NB4 (cell line): ENCODE data around the gene CACNA2D4.

Experiments
- DNase-seq: peaks from one replicate; pipeline ENCODE4 v3.0.0; 2010; ENCODE audit warnings: low read depth
- H3K4me3 ChIP-seq: one replicate; pipeline ENCODE4 v1.5.1; 2011; ENCODE audit warnings: mild to moderate bottlenecking, low read depth, low read length, moderate library complexity
- MYC ChIP-seq: IDR thresholded peaks from 2 replicates; pipeline ENCODE4 v1.6.1; 2011; ENCODE audit warnings: low read depth, low read length
- POLR2A ChIP-seq: IDR thresholded peaks from 2 replicates; pipeline ENCODE4 v1.6.1; 2011; ENCODE audit warnings: mild to moderate bottlenecking; ENCODE audit not compliant: insufficient read length; ENCODE audit errors: extremely low read depth
- TF ChIP-seq, protein P1 (sequence below): IDR thresholded peaks from 2 replicates; pipeline ENCODE4 v1.6.1; 2011; ENCODE audit warnings: low read depth, low read length
- TF ChIP-seq, protein P2 (sequence below): IDR thresholded peaks from one replicate; pipeline ENCODE4 v1.5.1; 2012; ENCODE audit warnings: low read depth, low read length

The CACNA2D4 gene

DNA sequence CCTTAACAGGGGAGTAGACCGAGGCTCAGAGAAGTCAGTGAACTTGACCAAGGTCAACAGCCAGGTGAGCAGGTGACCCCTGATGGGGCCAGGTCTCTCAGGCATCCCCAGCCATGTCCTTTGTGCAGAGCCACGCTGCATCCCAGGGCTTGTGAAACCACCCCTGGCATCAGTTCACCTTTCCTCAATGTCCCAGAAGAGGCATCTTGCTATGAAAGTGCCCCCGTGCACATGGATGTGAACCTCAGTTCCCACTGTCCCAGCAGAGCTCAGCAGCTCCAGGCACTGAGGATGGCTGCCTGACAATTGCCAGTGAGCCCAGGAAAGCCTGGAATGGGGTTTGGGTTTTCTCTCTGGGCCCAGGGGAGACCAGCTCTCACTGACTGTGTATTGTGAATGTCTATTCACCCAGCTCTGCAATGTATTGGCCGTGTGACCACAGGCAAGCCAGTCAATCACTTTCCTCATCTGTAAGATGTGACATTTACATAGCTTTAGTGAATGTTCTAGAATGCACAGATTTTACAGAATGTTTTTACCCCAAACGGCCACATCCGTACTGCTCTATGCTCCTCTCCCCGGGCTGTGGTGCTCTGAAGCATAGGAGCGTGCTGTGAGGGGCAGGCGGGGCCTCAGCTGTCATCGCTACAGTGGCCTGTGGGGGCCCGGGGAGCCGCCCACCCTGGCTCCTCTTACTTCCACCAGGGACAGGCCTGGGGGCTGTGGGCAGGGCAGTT is 4.9 kb downstream of the CACNA2D4 start:
- peak; percentile 0 for DNase-seq
- TF ChIP-seq, protein P1, sequence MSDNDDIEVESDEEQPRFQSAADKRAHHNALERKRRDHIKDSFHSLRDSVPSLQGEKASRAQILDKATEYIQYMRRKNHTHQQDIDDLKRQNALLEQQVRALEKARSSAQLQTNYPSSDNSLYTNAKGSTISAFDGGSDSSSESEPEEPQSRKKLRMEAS, result no peak
- no peak for TF ChIP-seq POLR2A
- TF ChIP-seq MYC, result no peak
- TF ChIP-seq, protein P2, sequence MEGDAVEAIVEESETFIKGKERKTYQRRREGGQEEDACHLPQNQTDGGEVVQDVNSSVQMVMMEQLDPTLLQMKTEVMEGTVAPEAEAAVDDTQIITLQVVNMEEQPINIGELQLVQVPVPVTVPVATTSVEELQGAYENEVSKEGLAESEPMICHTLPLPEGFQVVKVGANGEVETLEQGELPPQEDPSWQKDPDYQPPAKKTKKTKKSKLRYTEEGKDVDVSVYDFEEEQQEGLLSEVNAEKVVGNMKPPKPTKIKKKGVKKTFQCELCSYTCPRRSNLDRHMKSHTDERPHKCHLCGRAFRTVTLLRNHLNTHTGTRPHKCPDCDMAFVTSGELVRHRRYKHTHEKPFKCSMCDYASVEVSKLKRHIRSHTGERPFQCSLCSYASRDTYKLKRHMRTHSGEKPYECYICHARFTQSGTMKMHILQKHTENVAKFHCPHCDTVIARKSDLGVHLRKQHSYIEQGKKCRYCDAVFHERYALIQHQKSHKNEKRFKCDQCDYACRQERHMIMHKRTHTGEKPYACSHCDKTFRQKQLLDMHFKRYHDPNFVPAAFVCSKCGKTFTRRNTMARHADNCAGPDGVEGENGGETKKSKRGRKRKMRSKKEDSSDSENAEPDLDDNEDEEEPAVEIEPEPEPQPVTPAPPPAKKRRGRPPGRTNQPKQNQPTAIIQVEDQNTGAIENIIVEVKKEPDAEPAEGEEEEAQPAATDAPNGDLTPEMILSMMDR, result no peak

DNA sequence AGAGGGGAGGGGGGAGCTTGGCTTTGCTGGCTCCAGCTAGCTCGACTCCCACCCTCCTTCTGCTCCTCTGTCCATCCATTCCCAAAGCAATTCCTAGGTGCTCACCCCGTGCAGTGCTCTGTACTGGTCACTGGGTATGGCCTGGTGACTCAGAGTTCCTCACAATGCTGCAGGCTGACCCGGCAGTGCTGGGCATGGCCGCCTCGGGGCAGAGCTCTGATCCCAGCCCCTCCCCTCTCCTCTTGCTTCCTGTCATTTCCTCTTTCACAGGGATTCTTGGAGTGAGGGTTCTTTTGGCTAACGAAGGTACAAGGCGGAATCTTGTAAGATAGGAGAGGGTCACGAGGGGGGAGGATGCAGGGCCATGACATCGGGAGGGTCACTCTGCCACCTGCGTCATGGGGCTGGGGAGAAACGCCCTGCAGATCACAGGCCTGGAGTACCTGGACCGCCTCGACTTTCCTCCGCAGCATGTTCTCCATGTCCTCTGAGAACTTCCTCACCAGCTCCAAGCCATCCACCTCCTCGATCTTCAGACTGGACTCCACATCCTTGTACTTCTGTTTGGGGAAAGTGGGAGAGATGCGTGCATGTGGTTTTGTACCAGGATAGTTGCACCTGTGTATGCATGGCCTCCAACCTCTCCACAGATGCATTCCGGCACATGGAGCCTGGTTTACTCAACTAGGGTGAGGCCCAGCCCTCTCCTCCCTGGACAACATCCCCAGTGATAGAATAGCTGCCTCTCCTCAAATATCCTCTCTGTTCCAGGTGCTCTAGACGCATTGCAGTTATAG is 5.7 kb downstream of the CACNA2D4 start:
- no peak for DNase-seq
- no peak for TF ChIP-seq MYC
- TF ChIP-seq, protein P2, result no peak
- no peak for TF ChIP-seq POLR2A
- TF ChIP-seq, protein P1, result no peak
- no peak overlapping the region for H3K4me3 ChIP-seq

More for the DNA sequence above, 4.9 kb downstream of the CACNA2D4 start:
- H3K4me3 ChIP-seq, result no peak overlapping the region

DNA sequence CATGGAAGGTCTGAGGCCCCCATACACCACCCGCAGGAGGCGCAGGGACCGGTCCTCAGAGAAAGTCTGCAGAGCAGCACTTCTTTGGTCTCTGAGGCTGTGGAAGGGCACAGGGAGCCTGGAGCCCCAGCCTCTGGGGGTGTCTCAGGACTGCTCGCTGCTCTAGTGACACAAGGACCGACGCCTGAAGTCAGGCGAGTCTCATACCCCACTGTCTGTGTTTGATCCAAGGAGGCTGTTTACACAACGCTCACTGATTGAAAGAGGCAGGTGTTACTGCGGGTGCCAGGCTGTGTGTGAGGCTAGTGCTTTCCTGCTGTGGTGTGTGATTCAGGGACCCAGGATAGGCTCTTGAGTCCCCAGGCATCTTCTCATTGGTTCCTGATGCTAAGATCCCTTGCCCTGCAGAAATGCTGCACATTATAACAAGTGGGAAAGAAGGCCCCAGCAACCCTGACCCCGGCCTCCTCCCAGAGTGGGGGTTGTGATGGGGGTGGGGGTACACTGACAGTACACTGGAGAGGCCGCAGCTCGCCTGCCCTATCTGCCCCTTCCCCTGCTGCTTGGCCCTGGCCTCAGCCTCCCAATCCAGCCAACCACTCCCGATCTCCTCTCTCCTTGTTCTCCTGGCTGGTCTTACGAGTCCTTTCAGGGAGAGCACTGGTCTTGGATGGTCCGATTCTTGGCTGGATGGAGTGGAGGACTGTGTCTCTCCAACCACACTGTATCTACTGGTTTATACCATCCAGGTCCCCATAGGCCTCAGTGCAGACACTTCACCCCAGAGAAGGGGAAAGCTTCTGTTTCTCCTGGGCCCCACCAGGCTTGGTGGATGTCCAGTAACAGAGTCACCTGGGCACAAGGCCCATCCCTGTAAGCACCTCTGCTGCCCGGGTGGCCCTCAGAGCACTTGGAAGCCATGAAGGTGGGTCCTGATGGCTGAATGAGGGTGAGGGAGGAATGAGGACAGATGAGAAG is 6.6 kb downstream of the CACNA2D4 start:
- DNase-seq, result peak; percentile 2

DNA sequence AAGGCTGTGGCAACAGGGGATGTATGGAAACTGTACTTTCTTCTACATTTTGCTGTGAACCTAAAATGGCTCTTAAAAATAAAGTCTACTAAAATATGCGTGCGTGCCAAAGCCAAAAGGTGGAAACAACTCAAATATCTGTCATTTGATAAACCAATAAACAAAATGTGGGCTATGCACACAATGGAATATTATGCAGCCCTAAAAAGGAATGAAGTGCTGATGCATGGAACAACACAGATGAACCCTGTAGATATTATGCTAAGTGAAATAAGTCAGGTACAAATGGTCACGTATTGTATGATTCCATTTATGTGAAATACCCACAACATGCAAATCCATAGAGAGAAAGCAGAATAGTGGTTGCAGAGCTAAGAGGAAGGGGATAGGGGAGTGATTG is 8.0 kb downstream of the CACNA2D4 start:
- H3K4me3 ChIP-seq, result no peak overlapping the region
- no peak for DNase-seq
- TF ChIP-seq, protein P1, result no peak
- TF ChIP-seq MYC, result no peak
- TF ChIP-seq POLR2A, result no peak
- TF ChIP-seq, protein P2, result no peak

More for the DNA sequence above, 6.6 kb downstream of the CACNA2D4 start:
- no peak overlapping the region for H3K4me3 ChIP-seq
- TF ChIP-seq, protein P1, result no peak
- TF ChIP-seq MYC (no peak), POLR2A (no peak)
- TF ChIP-seq, protein P2, result no peak

DNA sequence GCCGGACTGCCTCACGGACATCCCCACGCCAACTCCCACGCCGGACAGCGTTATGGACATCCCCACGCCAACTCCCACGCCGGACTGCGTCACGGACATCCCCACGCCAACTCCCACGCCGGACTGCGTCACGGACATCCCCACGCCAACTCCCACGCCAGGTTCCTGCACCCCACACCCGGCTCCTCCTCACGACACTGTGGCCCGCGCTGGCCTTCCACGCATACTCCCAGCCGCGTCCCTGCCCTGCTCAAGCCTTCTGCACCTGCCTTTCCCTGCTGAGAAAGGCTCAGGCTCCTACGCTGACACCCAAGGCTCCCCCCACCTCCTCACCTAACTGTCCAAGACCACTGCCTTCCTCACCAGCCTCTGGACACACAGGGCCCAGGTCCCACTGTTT is 9.7 kb downstream of the CACNA2D4 start:
- no peak overlapping the region for H3K4me3 ChIP-seq
- TF ChIP-seq, protein P2, result no peak
- TF ChIP-seq MYC (no peak), POLR2A (no peak)
- TF ChIP-seq, protein P1, result no peak
- no peak for DNase-seq
